ENCODE data around the gene DRC1.

Gene DRC1

DNA sequence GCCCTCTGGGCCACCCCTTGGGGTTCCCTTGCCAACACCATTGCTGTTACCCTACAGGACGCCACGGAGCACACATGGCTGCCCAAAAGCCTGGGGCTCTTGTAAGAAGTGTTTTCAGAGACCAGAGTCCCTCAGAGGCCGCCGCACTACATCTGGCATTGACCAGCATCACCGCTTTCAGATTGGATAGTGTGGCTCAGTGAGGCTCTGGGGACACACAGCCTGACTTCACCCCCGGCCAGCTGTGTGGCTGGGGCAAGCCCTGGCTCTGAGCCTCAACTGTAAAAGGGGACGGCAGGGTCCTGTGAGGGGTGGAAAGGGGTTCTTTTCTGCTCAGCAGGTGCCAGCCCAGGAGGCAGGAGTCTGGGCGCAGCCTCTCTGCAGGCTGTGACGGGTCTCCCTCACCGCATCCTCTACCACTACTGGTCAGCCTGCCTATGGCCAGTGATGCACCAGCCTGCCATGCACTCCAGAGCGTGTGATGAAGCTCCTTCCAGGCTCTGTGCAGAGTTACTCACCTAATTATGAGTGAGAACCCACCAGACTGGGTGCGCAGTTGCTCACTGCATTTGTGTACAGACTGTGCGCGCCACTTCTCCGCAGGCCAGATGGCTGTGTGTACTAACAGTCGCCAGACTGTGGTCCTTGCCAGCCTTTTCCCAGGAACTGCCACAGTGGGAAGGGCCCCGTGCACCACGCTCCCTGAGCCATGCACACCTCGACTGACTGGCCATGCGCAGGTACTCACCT lies 86.9 kb downstream of the DRC1 start:
- TF ChIP-seq, protein P1, sequence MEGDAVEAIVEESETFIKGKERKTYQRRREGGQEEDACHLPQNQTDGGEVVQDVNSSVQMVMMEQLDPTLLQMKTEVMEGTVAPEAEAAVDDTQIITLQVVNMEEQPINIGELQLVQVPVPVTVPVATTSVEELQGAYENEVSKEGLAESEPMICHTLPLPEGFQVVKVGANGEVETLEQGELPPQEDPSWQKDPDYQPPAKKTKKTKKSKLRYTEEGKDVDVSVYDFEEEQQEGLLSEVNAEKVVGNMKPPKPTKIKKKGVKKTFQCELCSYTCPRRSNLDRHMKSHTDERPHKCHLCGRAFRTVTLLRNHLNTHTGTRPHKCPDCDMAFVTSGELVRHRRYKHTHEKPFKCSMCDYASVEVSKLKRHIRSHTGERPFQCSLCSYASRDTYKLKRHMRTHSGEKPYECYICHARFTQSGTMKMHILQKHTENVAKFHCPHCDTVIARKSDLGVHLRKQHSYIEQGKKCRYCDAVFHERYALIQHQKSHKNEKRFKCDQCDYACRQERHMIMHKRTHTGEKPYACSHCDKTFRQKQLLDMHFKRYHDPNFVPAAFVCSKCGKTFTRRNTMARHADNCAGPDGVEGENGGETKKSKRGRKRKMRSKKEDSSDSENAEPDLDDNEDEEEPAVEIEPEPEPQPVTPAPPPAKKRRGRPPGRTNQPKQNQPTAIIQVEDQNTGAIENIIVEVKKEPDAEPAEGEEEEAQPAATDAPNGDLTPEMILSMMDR (IDR thresholded peaks at IDR 0.05; ENCODE audit: extremely low read depth, missing control alignments), result no peak
- DNase-seq (ENCODE audit: low spot score), result no peak

DNA sequence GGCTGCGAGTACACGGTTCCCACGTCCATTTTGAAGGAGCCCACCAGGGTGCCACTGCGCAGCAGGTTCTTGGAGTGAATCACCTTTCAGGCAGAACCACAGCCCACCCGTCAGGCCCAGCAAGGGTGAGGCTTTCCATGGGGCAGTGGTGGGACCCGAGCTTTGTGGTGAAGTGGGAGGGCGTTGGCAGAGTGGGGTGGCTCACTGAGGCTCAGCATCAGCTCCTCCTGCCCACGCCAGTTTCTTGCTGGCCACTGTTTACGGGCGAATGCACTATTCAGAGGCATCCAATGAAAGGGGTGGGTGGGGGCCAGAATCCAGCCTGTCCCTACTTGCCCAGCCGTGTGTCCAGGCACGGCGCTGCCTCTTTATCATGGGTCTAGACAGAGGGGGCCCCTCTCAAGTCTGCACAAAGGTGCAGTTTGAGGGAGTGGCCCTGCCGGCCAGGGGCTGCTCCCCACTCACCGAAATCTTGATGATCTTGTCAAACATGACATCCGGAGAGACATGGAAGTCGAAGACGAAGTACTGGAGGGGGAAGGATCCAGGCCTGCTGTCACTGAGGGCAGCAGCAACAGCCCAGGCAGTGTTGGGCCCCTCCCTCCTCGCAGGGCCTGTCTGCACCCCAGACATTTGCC lies 87.6 kb downstream of the DRC1 start:
- TF ChIP-seq, protein P1 (IDR thresholded peaks at IDR 0.05; ENCODE audit: extremely low read depth, missing control alignments), result no peak
- no peak for DNase-seq (ENCODE audit: low spot score)

DNA sequence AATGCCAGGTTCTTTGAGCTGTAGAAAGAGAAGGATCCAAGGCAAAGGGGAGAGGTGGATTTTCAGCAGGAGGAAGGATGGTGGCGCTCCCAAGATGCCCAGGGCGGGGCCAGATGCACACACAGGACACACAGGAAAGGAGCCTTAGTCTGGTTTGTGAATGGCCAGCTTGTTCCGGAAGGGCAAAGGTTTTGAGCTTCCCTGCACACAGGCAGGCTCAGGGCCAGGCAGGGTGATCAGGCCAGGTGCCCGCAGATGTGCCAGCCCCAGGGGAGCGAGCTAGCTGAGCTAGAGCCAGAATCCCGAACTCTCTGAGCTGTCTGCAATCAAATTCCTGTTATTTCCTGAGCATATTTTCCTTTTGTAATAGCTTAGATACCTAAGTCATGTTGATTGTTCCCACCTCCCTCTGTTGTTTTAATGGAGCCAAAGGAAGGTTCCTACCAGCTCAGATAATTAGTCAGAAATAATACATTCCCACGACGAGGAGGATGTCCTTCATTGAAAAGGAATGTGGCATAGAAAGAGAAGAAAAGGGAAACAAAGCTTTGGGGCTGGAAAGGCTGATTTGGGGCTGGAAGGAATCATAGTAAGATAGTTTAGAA lies 89.9 kb downstream of the DRC1 start:
- no peak for DNase-seq (ENCODE audit: low spot score)
- TF ChIP-seq, protein P1 (IDR thresholded peaks at IDR 0.05; ENCODE audit: extremely low read depth, missing control alignments), result no peak

DNA sequence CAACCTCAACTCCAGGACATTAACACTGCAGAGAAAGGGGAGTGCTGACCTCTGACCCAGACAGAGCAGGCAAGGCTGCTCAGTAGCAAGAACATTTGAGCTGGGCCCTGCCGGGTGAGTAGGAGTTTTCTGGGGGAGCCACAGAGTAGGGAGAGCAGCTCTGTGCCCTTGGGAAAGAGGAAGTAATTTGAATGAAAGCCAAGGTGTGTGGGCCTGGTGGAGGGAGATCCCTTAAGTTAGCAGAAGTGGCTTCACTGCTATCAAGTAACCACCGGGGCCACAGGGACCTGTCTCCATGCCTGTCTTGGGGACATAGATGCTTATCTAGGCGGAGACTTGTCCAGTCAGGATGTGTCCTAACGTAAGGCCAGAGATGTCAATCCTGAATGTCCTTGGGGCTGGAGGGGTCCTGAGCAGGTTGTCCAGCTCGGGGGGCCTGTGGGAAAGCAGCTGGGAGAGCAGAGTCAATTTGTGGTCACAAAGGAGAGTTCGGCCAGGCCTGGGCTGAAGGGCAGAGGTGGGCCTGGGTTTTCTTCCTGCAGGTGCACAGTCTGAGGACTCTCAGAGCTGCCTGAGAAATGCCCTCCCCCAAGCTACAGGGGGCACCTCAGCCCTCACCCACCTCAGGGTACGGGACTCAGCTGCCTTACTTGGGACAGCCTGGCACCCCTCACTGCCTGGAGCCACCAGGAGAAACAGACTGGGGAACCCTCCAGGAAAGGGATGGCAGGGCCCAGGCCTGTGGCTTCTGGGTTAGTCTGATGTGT lies 91.2 kb downstream of the DRC1 start:
- no peak for DNase-seq (ENCODE audit: low spot score)
- TF ChIP-seq, protein P1 (IDR thresholded peaks at IDR 0.05; ENCODE audit: extremely low read depth, missing control alignments), result no peak

DNA sequence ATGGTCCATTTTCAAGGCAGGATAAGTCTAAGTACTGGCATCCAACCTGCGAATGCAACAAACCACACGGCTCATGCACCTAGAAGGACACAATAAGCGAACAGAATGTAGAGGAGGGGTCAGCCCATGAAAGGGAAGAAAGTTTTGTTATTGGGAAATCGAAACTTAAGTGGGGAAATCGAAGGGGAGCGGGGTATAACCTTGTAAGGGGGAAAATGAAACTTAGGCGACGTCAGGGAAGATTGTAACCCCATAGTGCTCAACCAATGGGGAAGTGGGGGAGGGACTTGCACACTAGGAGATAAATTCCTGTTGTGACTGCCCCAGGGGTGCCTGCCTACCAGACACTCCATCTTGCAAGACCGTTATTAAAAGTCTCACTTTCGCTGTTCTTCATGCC lies 91.8 kb downstream of the DRC1 start:
- TF ChIP-seq, protein P1 (IDR thresholded peaks at IDR 0.05; ENCODE audit: extremely low read depth, missing control alignments), result no peak
- no peak for DNase-seq (ENCODE audit: low spot score)

DNA sequence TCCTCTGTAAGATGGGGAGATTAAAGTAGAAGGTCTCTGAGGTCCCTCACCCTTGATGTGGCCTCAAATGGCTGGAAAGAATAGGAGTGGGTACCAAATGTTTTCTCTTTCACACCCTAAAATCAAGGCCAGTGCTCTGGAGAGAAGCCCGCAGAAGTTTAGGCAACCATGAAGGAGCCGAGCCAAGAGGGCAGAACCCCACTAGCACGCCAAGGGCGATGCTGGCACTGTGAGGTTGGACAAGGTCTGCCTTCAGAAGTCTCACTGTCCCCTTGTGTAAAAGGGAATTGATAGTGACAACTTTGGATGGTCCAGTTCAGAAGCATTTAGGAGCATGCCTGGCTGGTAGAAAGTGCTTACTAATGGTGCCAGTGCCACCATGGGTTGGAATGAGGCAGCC lies 92.5 kb downstream of the DRC1 start:
- TF ChIP-seq, protein P1 (IDR thresholded peaks at IDR 0.05; ENCODE audit: extremely low read depth, missing control alignments), result no peak
- no peak for DNase-seq (ENCODE audit: low spot score)
